Activated CD8-positive, alpha-beta memory T cell treated with anti-CD3 and anti-CD28 coated beads, Interleukin-2, amount 50 U/mL, for 48 hours (primary cell): ENCODE results near the gene IQSEC3.
"Not testable (repeated sequence)": the region's sequence is repeated elsewhere in the genome, so short reads cannot be mapped to it uniquely, and the experiment has no call there.

Experiments
- DNase-seq: peaks from one replicate; pipeline ENCODE4 v3.0.0-alpha.2; 2020

Gene IQSEC3

GRCh38 chr12:66428-66781 lies at the start of gene IQSEC3:
Gene IQSEC3, plus strand, starts transcription at chr12:66767. Its CDS starts 116 bp downstream, at chr12:66883.
- DNase-seq, result not testable (repeated sequence)

GRCh38 chr12:17370-18340 lies 48.9 kb upstream of the IQSEC3 start:
- not testable (repeated sequence) for DNase-seq

GRCh38 chr12:18821-19567 lies 47.6 kb upstream of the IQSEC3 start:
- not testable (repeated sequence) for DNase-seq

- DNase-seq, result not testable (repeated sequence)
Observed at GRCh38 chr12:19906-20305, 46.7 kb upstream of the IQSEC3 start.

- DNase-seq, result no peak
Observed at GRCh38 chr12:20757-21156, 45.8 kb upstream of the IQSEC3 start.

GRCh38 chr12:21301-22189 lies 45.0 kb upstream of the IQSEC3 start:
- DNase-seq, result no peak

- no peak for DNase-seq
Observed at GRCh38 chr12:22190-22529, 44.4 kb upstream of the IQSEC3 start.

- DNase-seq, result no peak
Observed at GRCh38 chr12:22530-23201, 43.9 kb upstream of the IQSEC3 start.

GRCh38 chr12:27904-28303 lies 38.7 kb upstream of the IQSEC3 start:
- not testable (repeated sequence) for DNase-seq

- DNase-seq, result not testable (repeated sequence)
Observed at GRCh38 chr12:38775-39174, 27.8 kb upstream of the IQSEC3 start.

- DNase-seq, result not testable (repeated sequence)
Observed at GRCh38 chr12:39555-40265, 26.9 kb upstream of the IQSEC3 start.

GRCh38 chr12:44352-44751 lies 22.2 kb upstream of the IQSEC3 start:
- not testable (repeated sequence) for DNase-seq

GRCh38 chr12:45235-45990 lies 21.2 kb upstream of the IQSEC3 start:
- DNase-seq, result not testable (repeated sequence)

GRCh38 chr12:45991-46358 lies 20.6 kb upstream of the IQSEC3 start:
- DNase-seq, result not testable (repeated sequence)

- DNase-seq, result not testable (repeated sequence)
Observed at GRCh38 chr12:46542-46941, 20.0 kb upstream of the IQSEC3 start.

GRCh38 chr12:47699-48226 lies 18.8 kb upstream of the IQSEC3 start:
- DNase-seq, result not testable (repeated sequence)

- not testable (repeated sequence) for DNase-seq
Observed at GRCh38 chr12:49149-49548, 17.4 kb upstream of the IQSEC3 start.

- DNase-seq, result not testable (repeated sequence)
Observed at GRCh38 chr12:51087-51486, 15.5 kb upstream of the IQSEC3 start.

GRCh38 chr12:51962-52361 lies 14.6 kb upstream of the IQSEC3 start:
- DNase-seq, result not testable (repeated sequence)
